Prostate gland (tissue), 2 donors: ENCODE data around the gene IL1RAPL2. TPM values are rescaled to one million over a fixed set of nuclear protein-coding genes. Genes with fewer than 3 reads are reported as not detected.

Experiments used
- DNase-seq: peaks from one replicate; pipeline ENCODE4 v3.0.0-alpha.2; 2019; ENCODE audit warnings: low spot score
- H3K27ac ChIP-seq, 2 donors: fragments of 200-600 bp; sonication (generic); 2 replicates each; pipeline ENCODE4 v1.5.1; 2017 to 2019
- H3K27me3 ChIP-seq: fragments of 200-600 bp; sonication (generic); replicated peaks from 2 replicates; pipeline ENCODE4 v1.5.1; 2019; ENCODE audit not compliant: insufficient read depth
- H3K36me3 ChIP-seq, 2 donors: fragments of 200-600 bp; sonication (generic); 1 replicate in 1 of 2; 2 replicates in 1 of 2; pipeline versions ENCODE4 v1.5.1 to v1.8.1; 2017 to 2019
- H3K4me1 ChIP-seq: fragments of 200-600 bp; sonication (generic); replicated peaks from 2 replicates; pipeline ENCODE4 v1.5.1; 2019
- H3K4me3 ChIP-seq, 2 donors: fragments of 200-600 bp; sonication (generic); 2 replicates each; pipeline ENCODE4 v1.5.1; 2017 to 2019
- H3K9me3 ChIP-seq: fragments of 200-600 bp; sonication (generic); 2 replicates; pipeline ENCODE4 v1.5.1; 2017
- POLR2A ChIP-seq: fragments of 450-650 bp; IDR thresholded peaks from one replicate; pipeline ENCODE4 v1.6.1; 2016; ENCODE audit warnings: antibody characterized with exemption, mild to moderate bottlenecking
- POLR2AphosphoS5 ChIP-seq: sonication (generic); formaldehyde crosslinking; IDR thresholded peaks from one replicate; pipeline ENCODE4 v1.6.1; 2017; ENCODE audit warnings: antibody characterized with exemption
- WGBS: methylation state at CpG from one replicate; pipeline ENCODE4 v1.1.5; 2018; 5-methylcytosine and 5-hydroxymethylcytosine counted together
- intact Hi-C: fragments of 100-400 bp; cut with DNase I; formaldehyde crosslinking; loops from one replicate; pipeline ENCODE4 v1.14.2; 2022
- total RNA-seq, 2 donors: library from RNA; depleted of rRNA; stranded (reverse); fragments of >200 nt; gene quantifications; one replicate each; pipeline ENCODE4 v1.1.0, GENCODE V29; 2016
- TF ChIP-seq, protein P1 (sequence below), 4 experiments: fragments of 200-600 bp in 2 of 4; fragments of 450-650 bp in 2 of 4; sonication (generic) in 2 of 4; IDR thresholded peaks; 1 replicate in 3 of 4; 2 replicates in 1 of 4; pipeline ENCODE4 v1.5.1; 2016 to 2019; ENCODE audit warnings: antibody characterized with exemption in 4 of 4, mild to moderate bottlenecking in 2 of 4, moderate library complexity in 2 of 4

IL1RAPL2 gene
- total RNA-seq, 2 donors from 2014 or later: 0.51 TPM; not detected in 1

DNA sequence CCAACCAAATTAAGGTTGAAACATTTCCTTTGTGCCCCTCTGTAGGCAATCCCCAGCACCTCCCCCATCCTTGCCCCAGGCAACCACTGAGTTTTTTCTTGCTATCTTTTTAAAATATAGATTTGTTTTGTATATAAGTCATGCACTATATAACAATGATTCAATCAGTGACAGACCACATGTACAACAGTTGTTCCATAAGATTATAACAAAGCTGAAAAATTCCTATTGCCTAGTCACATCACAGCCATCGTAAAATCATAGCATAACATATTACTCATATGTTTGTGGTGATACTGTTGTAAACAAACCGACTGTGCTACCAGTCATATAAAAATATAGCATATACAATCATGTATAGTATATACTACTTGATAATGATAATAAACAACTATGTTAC, 1044.4 kb downstream of the IL1RAPL2 start:
- H3K4me1 ChIP-seq: no peaks in the 10 kb centered on the region
- H3K4me3 ChIP-seq: no peak overlapping the region
- TF ChIP-seq POLR2AphosphoS5 (no peak), POLR2A (no peak)
- TF ChIP-seq, protein P1, sequence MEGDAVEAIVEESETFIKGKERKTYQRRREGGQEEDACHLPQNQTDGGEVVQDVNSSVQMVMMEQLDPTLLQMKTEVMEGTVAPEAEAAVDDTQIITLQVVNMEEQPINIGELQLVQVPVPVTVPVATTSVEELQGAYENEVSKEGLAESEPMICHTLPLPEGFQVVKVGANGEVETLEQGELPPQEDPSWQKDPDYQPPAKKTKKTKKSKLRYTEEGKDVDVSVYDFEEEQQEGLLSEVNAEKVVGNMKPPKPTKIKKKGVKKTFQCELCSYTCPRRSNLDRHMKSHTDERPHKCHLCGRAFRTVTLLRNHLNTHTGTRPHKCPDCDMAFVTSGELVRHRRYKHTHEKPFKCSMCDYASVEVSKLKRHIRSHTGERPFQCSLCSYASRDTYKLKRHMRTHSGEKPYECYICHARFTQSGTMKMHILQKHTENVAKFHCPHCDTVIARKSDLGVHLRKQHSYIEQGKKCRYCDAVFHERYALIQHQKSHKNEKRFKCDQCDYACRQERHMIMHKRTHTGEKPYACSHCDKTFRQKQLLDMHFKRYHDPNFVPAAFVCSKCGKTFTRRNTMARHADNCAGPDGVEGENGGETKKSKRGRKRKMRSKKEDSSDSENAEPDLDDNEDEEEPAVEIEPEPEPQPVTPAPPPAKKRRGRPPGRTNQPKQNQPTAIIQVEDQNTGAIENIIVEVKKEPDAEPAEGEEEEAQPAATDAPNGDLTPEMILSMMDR (IDR thresholded peaks at IDR 0.05): no peak
- no peaks in the 10 kb centered on the region for H3K27me3 ChIP-seq
- H3K36me3 ChIP-seq: no peaks in the 10 kb centered on the region
- H3K27ac ChIP-seq: no peak overlapping the region
- no peaks in the 10 kb centered on the region for H3K9me3 ChIP-seq
- DNase-seq: no peak
- intact Hi-C loops: no loop called here
- WGBS: 73% methylated on average over 2 of the region's 2 CpGs

DNA sequence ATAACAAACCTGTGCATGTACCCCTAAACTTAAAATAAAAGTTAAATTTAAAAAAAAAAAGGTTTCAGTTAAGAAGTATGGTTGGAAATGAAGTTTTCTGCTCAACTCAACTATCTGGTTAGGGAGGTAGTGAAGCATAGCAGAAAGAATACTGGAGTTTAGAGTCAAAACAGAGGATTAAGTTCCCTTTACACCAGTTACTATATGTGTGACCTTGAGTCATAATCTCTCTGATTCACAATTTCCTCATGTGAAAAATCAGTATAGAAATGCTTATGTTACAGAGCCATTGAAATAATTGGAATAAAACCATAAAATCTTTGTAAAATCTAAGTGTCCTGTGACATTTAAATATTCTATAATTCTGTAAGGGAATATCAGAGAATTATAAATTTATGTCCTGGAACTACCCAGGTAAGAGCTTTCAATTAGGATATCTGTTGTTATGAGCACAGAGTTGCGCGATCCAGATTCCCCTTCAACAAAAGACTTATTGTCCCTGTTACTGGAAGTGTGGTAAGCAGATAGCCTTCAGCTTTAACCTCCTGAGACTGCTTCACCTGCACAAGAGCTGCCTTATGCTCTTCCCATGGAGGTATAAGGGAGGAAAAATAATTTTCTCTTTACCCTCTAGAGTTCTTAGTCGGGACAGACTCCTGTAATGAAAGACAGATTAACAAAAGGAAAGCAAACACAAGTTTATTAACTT, 1052.5 kb downstream of the IL1RAPL2 start:
- Histone ChIP-seq H3K27me3 (no peaks in the 10 kb centered on the region), H3K36me3 (no peaks in the 10 kb centered on the region), H3K27ac (no peak overlapping the region), H3K4me3 (no peak overlapping the region), H3K9me3 (no peaks in the 10 kb centered on the region), H3K4me1 (no peaks in the 10 kb centered on the region)
- no peak for DNase-seq
- 48% methylated on average over 3 of the region's 3 CpGs for WGBS
- TF ChIP-seq, protein P1 (IDR thresholded peaks at IDR 0.05): no peak
- TF ChIP-seq POLR2A (no peak), POLR2AphosphoS5 (no peak)
- intact Hi-C loops: no loop called here

DNA sequence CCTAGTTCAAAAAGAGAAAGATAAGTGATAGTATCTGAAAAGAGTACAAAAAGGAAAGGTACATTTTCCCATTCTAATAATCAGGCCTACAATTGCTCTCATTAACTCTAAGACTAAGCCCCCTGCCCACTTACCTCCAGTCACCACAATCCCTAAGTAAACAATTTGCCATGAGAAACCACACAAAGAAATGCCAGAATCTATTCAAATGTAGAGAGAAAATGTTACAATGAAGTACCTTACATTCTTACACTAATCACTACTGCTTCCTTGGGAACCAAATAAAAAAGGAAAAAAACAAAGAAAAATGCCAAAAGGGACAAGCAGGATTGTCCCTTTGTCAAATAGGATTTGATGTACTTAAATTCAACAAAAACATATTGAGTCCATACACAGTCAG, 1068.2 kb downstream of the IL1RAPL2 start:
- TF ChIP-seq, protein P1 (IDR thresholded peaks at IDR 0.05): no peak
- no peak for TF ChIP-seq POLR2AphosphoS5
- no peak for TF ChIP-seq POLR2A
- Histone ChIP-seq H3K27ac (no peak overlapping the region), H3K9me3 (no peaks in the 10 kb centered on the region), H3K27me3 (no peaks in the 10 kb centered on the region), H3K36me3 (no peaks in the 10 kb centered on the region), H3K4me1 (no peaks in the 10 kb centered on the region), H3K4me3 (no peak overlapping the region)
- intact Hi-C loops: no loop called here
- no peak for DNase-seq

DNA sequence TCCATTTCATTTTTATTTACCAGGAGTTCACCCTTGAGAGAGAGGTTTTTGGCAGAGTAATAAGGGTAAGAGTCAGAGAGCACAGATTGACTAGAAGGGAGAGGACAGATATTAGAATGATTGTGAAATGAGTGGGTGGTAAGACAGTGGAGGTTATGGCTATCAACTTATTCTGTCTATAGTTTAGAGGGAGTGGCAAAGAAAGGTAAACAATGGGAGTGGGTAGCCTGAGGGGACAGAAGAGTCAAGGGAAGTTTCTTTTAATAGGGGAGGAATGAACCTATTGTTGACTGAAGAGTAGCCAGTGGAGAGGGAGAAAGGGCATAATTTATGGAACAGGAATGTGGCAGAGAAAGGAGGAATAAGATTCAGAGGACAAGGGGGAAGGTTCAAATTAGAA, 1069.8 kb downstream of the IL1RAPL2 start:
- H3K27ac ChIP-seq: no peak overlapping the region
- H3K4me3 ChIP-seq: no peak overlapping the region
- no peaks in the 10 kb centered on the region for H3K27me3 ChIP-seq
- TF ChIP-seq, protein P1 (IDR thresholded peaks at IDR 0.05): no peak
- no peak for TF ChIP-seq POLR2AphosphoS5
- no peaks in the 10 kb centered on the region for H3K36me3 ChIP-seq
- H3K9me3 ChIP-seq: no peaks in the 10 kb centered on the region
- DNase-seq: no peak
- intact Hi-C loops: no loop called here
- no peaks in the 10 kb centered on the region for H3K4me1 ChIP-seq

DNA sequence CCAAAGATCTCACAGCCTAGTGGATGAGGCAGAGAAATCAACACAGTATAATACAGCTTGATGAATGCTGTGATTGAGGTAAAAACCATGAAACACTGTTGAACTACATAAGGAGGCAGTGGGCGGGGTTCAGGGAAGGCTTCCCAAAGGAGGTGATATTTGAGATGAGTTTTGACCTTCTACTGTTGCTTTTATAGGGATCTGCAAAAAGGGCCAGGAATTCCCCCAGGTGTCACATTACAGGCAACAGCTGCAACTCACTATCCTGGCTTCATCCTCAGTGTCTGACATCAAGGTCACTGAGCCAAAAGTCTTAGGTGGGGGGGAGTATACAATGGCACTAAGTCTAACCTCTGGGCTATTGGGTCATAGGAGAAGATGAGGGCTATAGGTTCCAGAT, 1070.7 kb downstream of the IL1RAPL2 start:
- TF ChIP-seq, protein P1 (IDR thresholded peaks at IDR 0.05): no peak
- WGBS: 50% methylated on average over 1 of the region's 1 CpG
- Histone ChIP-seq H3K27me3 (no peaks in the 10 kb centered on the region), H3K9me3 (no peaks in the 10 kb centered on the region), H3K36me3 (no peaks in the 10 kb centered on the region), H3K4me3 (no peak overlapping the region), H3K27ac (no peak overlapping the region), H3K4me1 (no peaks in the 10 kb centered on the region)
- DNase-seq: no peak
- intact Hi-C loops: no loop called here
